ENCODE data around the gene GUCD1.

Gene GUCD1

GRCh38 chr22:24595863-24596262 is 40.9 kb upstream of the GUCD1 start:
- no peaks in the 10 kb centered on the region for H3K79me2 ChIP-seq (ENCODE audit: insufficient read depth, low read length)
- no peaks in the 10 kb centered on the region for H3K9me2 ChIP-seq (ENCODE audit: low read depth, low read length)
- no peaks in the 10 kb centered on the region for H3F3A ChIP-seq (ENCODE audit: insufficient read depth, low read length)
- H3K27me3 ChIP-seq (ENCODE audit: insufficient read depth, low read length): 0 out of 2 replicates have a peak, but pooled peaks cover 3% of the 10 kb centered on the region
- TF ChIP-seq CTCF (IDR thresholded peaks at IDR 0.05; ENCODE audit: low read length) (no peak), EZH2 (IDR thresholded peaks at IDR 0.05; ENCODE audit: borderline replicate concordance, low read length) (no peak)
- H4K20me1 ChIP-seq (ENCODE audit: insufficient read depth, low read length): no peaks in the 10 kb centered on the region
- no peak overlapping the region for H2AFZ ChIP-seq (ENCODE audit: low read length)
- H3K4me2 ChIP-seq (ENCODE audit: low read length): no peak overlapping the region
- no peak overlapping the region for H3K27ac ChIP-seq (ENCODE audit: low read depth, low read length, poor library complexity, severe bottlenecking)
- no peaks in the 10 kb centered on the region for H3K9me3 ChIP-seq (ENCODE audit: low read length)
- H3K9ac ChIP-seq (ENCODE audit: low read length): no peak overlapping the region
- no peaks in the 10 kb centered on the region for H3K36me3 ChIP-seq (ENCODE audit: insufficient read depth, low read length)
- no peak overlapping the region for H3K4me3 ChIP-seq (ENCODE audit: low read depth, low read length, poor library complexity, severe bottlenecking)
- peaks cover 11% of the 10 kb centered on the region for H3K4me1 ChIP-seq (ENCODE audit: insufficient read depth, low read length, severe bottlenecking)

GRCh38 chr22:24595228-24595627 is 40.3 kb upstream of the GUCD1 start:
- Histone ChIP-seq H3K36me3 (ENCODE audit: insufficient read depth, low read length) (no peaks in the 10 kb centered on the region), H3F3A (ENCODE audit: insufficient read depth, low read length) (no peaks in the 10 kb centered on the region), H3K27me3 (ENCODE audit: insufficient read depth, low read length) (peaks cover 3% of the 10 kb centered on the region; the same call in 1 of the 2 replicates), H4K20me1 (ENCODE audit: insufficient read depth, low read length) (no peaks in the 10 kb centered on the region), H3K9me2 (ENCODE audit: low read depth, low read length) (no peaks in the 10 kb centered on the region), H3K4me3 (ENCODE audit: low read depth, low read length, poor library complexity, severe bottlenecking) (no peak overlapping the region), H3K4me1 (ENCODE audit: insufficient read depth, low read length, severe bottlenecking) (peaks cover 11% of the 10 kb centered on the region), H2AFZ (ENCODE audit: low read length) (no peak overlapping the region), H3K9ac (ENCODE audit: low read length) (no peak overlapping the region), H3K9me3 (ENCODE audit: low read length) (no peaks in the 10 kb centered on the region), H3K79me2 (ENCODE audit: insufficient read depth, low read length) (no peaks in the 10 kb centered on the region), H3K27ac (ENCODE audit: low read depth, low read length, poor library complexity, severe bottlenecking) (no peak overlapping the region), H3K4me2 (ENCODE audit: low read length) (no peak overlapping the region)
- TF ChIP-seq CTCF (IDR thresholded peaks at IDR 0.05; ENCODE audit: low read length): no peak
- TF ChIP-seq EZH2 (IDR thresholded peaks at IDR 0.05; ENCODE audit: borderline replicate concordance, low read length): no peak

DNA sequence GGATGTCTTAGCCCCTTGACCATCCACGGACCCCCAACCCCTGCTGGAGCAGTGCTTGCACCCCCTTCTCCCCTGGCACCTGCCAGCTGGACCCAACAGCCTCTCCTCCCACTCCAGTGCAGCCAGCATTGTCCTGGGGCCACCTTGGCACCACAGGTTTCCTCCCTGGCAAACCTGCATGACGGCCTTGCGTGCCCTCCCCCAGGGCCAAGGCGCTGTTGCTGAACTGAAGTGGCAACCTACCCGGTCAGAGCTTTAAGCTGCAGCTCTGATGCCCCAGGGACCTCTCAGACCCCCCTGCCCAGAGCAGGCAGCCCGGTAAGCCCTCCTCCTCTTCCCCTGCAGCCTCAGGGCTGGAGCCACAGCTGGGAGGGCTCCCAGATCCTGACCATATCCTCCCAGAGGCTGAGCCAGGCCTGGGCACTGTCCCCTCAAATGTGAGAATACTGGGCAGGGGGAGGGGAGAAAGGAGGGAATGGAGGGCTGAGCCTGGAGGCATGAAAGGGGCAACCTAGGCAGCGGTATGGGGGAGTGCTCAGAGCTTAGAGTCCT is 39.7 kb upstream of the GUCD1 start:
- Histone ChIP-seq H3K27me3 (ENCODE audit: insufficient read depth, low read length) (peaks cover 3% of the 10 kb centered on the region; the same call in 1 of the 2 replicates), H3K9me3 (ENCODE audit: low read length) (no peaks in the 10 kb centered on the region), H3K79me2 (ENCODE audit: insufficient read depth, low read length) (no peaks in the 10 kb centered on the region), H3K4me1 (ENCODE audit: insufficient read depth, low read length, severe bottlenecking) (peaks cover 11% of the 10 kb centered on the region), H3K27ac (ENCODE audit: low read depth, low read length, poor library complexity, severe bottlenecking) (no peak overlapping the region), H2AFZ (ENCODE audit: low read length) (no peak overlapping the region), H3K9ac (ENCODE audit: low read length) (no peak overlapping the region), H3K36me3 (ENCODE audit: insufficient read depth, low read length) (no peaks in the 10 kb centered on the region), H3F3A (ENCODE audit: insufficient read depth, low read length) (no peaks in the 10 kb centered on the region), H4K20me1 (ENCODE audit: insufficient read depth, low read length) (no peaks in the 10 kb centered on the region), H3K9me2 (ENCODE audit: low read depth, low read length) (no peaks in the 10 kb centered on the region), H3K4me3 (ENCODE audit: low read depth, low read length, poor library complexity, severe bottlenecking) (no peak overlapping the region), H3K4me2 (ENCODE audit: low read length) (no peak overlapping the region)
- no peak for TF ChIP-seq EZH2 (IDR thresholded peaks at IDR 0.05; ENCODE audit: borderline replicate concordance, low read length)
- no peak for TF ChIP-seq CTCF (IDR thresholded peaks at IDR 0.05; ENCODE audit: low read length)

Data from OCI-LY1 (cell line).